ENCODE measurements around the gene SLC25A39.

Gene SLC25A39

DNA sequence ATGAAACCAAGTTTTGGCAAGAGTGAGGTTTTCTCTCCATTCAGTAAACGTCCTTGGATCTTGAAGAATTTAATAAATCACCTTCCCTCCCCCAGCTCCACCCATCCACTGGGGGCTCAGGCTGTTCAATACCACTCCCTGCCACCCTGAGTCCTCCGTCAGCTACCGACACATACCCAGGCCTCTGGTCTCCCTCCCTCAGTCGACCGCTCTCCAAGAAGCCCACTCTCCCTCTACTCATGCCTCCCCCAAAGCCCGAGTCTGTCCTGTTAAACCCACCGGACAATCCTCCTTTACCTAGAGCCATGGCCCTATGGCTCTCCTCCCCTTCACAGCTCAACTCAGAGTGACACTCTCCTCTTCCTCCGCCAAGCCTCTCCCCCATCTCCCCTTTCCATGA, 37.0 kb downstream of the SLC25A39 start:
- no peaks in the 10 kb centered on the region for H3K4me1 ChIP-seq (ENCODE audit: control insufficient read depth, insufficient read depth, low read length)
- H3K27me3 ChIP-seq (ENCODE audit: control insufficient read depth, insufficient read depth, low read length), result no peaks in the 10 kb centered on the region
- H3K9ac ChIP-seq (ENCODE audit: low read length), result no peak overlapping the region
- H3K36me3 ChIP-seq (ENCODE audit: control insufficient read depth, insufficient read depth, low read length), result no peaks in the 10 kb centered on the region
- H3K4me3 ChIP-seq (ENCODE audit: low read length), result no peak overlapping the region
- no peak overlapping the region for H3K27ac ChIP-seq (ENCODE audit: low read depth, low read length)

DNA sequence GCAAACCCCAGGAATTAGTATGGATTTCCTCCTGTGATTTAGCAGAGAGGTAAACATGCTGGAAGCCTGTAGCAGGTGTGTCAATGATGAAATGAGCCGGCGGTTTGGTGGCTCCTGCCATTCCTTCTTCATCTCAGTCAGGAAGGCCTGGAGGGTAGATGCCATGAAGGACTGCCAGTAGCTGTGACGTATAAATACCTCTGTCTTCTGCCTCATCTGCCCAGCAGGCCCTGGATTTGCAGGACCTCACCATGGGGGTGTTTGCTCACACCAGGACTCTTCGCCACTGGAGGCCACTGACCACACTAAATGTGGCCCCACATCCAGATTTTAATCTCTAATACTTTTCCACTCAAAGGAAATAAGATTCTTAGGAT, 40.6 kb downstream of the SLC25A39 start:
- Histone ChIP-seq H3K36me3 (ENCODE audit: control insufficient read depth, insufficient read depth, low read length) (no peaks in the 10 kb centered on the region), H3K9ac (ENCODE audit: low read length) (no peak overlapping the region), H3K4me1 (ENCODE audit: control insufficient read depth, insufficient read depth, low read length) (no peaks in the 10 kb centered on the region), H3K27ac (ENCODE audit: low read depth, low read length) (no peak overlapping the region), H3K4me3 (ENCODE audit: low read length) (no peak overlapping the region), H3K27me3 (ENCODE audit: control insufficient read depth, insufficient read depth, low read length) (no peaks in the 10 kb centered on the region)

DNA sequence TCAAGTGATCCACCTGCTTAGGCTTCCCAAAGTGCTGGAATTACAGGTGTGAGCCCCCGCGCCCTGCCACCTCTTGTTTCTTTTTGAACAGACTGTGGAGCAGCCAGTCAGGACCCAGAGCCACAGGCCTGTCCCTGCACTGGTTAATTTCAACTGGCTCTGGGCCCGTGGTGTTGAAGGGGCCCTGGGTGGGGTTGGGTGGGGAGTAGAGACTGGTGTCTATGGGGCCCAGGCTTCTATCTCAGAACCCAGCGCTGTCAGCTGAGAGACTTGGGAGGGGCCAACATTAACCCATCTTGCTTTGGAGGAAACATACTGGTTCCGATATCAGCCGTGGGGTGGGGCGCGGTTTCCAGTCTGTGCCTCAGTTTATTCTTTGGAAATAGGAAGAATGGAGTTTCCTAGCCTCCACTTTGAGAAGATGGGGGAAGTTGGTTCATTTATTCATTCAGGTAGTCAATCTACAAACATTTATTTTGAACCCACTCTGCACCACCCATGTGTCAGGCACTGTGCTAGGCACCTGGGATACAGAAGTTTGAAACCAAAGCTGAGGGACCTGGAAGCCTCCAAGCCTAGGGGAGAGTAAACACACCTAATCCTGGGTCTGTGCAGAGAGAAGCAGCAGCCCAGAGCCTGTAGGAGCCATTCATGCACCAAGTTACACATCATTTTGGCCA, 41.1 kb downstream of the SLC25A39 start:
- Histone ChIP-seq H3K4me3 (ENCODE audit: low read length) (no peak overlapping the region), H3K9ac (ENCODE audit: low read length) (no peak overlapping the region), H3K4me1 (ENCODE audit: control insufficient read depth, insufficient read depth, low read length) (no peaks in the 10 kb centered on the region), H3K36me3 (ENCODE audit: control insufficient read depth, insufficient read depth, low read length) (no peaks in the 10 kb centered on the region), H3K27ac (ENCODE audit: low read depth, low read length) (no peak overlapping the region), H3K27me3 (ENCODE audit: control insufficient read depth, insufficient read depth, low read length) (no peaks in the 10 kb centered on the region)

DNA sequence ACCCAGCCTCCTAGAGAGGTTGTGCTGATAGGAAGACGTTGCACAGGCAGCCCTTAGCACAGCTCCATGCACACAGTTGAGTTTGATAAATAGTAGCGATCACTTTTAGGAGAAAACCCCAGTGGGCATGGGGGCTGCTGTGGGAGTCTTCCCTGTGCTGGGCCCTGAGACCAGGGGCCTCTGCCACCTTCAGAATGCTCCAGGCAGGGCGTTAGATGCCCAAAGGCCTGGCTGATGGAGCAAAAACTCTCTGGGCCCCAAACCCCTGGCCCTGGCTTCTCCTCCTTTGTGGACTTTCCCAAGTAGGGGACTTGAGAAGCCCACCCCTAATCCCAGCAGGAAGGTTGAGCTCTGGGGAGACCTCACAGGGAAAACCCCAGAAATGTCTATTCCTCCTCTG, 42.4 kb downstream of the SLC25A39 start:
- Histone ChIP-seq H3K4me1 (ENCODE audit: control insufficient read depth, insufficient read depth, low read length) (no peaks in the 10 kb centered on the region), H3K4me3 (ENCODE audit: low read length) (no peak overlapping the region), H3K9ac (ENCODE audit: low read length) (no peak overlapping the region), H3K27me3 (ENCODE audit: control insufficient read depth, insufficient read depth, low read length) (no peaks in the 10 kb centered on the region), H3K27ac (ENCODE audit: low read depth, low read length) (no peak overlapping the region), H3K36me3 (ENCODE audit: control insufficient read depth, insufficient read depth, low read length) (no peaks in the 10 kb centered on the region)

DNA sequence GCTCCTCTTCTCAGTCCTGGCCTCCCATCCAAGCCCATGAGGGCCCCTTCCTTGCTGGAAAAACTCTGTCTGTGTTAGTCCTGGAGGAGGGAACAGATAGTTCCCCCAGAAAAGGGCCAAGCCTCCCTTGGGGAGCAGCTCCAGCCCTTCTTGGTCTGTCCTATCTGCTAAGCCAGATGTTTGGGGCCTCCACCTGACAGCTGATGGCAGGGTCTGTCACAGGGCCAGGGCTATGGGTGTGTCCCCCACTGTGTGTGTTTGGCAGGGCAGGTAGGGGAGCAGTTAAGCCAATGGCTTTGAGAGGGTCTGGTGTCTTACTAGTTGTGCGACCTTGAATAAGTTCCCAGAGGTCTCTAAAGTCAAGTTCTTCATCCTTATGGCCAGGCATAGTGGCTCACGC, 43.1 kb downstream of the SLC25A39 start:
- no peak overlapping the region for H3K27ac ChIP-seq (ENCODE audit: low read depth, low read length)
- H3K36me3 ChIP-seq (ENCODE audit: control insufficient read depth, insufficient read depth, low read length), result no peaks in the 10 kb centered on the region
- no peaks in the 10 kb centered on the region for H3K4me1 ChIP-seq (ENCODE audit: control insufficient read depth, insufficient read depth, low read length)
- no peaks in the 10 kb centered on the region for H3K27me3 ChIP-seq (ENCODE audit: control insufficient read depth, insufficient read depth, low read length)
- H3K9ac ChIP-seq (ENCODE audit: low read length), result no peak overlapping the region
- no peak overlapping the region for H3K4me3 ChIP-seq (ENCODE audit: low read length)

DNA sequence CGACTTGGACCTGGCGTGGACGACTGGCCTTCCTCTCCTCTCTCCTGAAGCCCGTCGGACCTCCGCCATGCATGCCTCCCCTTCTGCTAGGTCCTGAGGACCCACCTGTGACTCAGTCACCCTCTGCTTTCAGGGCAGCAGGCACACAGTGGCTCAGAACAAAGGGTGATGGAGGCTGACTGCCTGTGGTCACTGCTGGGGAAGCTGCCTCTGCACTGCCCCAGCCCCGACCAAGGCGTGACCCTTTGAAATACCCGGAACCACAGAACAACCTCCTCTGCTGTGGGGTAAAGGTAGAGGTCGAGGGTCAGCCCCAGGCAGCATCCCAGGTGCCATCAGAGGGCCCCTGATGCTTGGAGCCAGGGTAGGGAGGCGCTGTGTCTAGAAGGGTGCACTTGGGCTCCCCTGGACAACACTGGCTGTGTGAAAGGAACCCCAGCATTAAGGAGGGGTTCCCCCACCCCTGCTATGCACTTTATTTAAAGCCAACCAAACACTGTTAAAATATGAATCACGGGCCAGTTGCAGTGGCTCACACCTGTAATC, 44.2 kb downstream of the SLC25A39 start:
- Histone ChIP-seq H3K4me3 (ENCODE audit: low read length) (no peak overlapping the region), H3K9ac (ENCODE audit: low read length) (no peak overlapping the region), H3K36me3 (ENCODE audit: control insufficient read depth, insufficient read depth, low read length) (no peaks in the 10 kb centered on the region), H3K27ac (ENCODE audit: low read depth, low read length) (no peak overlapping the region), H3K4me1 (ENCODE audit: control insufficient read depth, insufficient read depth, low read length) (no peaks in the 10 kb centered on the region), H3K27me3 (ENCODE audit: control insufficient read depth, insufficient read depth, low read length) (no peaks in the 10 kb centered on the region)

DNA sequence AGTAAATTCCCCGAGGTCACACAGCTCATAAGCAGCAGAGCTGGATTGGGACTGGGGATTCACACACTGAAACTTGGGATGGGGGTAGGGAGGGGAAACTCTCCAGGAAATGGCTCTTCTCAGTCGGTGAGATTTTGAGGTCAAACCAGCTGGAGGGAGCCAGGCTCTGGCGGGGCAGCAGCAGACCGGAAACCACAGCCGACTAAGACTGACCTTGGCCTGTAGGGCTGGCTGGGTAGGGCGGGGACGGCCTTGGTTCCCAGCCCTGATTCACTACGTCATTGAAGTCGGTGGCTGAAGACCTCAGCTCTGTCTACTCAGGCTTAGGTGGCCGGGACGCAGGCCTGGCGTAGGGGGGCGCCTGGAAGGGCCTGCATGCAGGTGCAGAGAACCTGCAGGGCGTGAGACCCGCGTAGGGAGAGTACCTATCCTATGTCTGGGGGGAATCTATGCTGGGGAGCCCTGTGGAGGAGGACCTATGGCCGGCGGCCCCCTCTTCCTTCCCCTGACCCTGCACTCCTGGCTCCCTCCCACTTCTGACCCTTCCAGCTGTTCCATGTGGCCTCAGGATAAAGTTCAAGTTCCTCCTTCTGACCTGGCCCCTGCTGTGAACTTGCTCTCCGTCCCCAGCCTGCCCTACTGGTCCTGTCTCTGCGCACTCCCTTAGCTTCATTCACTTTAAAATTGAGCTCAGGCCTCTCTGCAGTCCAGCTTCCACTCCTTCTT, 44.8 kb downstream of the SLC25A39 start:
- Histone ChIP-seq H3K4me1 (ENCODE audit: control insufficient read depth, insufficient read depth, low read length) (no peaks in the 10 kb centered on the region), H3K9ac (ENCODE audit: low read length) (no peak overlapping the region), H3K36me3 (ENCODE audit: control insufficient read depth, insufficient read depth, low read length) (no peaks in the 10 kb centered on the region), H3K4me3 (ENCODE audit: low read length) (no peak overlapping the region), H3K27me3 (ENCODE audit: control insufficient read depth, insufficient read depth, low read length) (no peaks in the 10 kb centered on the region), H3K27ac (ENCODE audit: low read depth, low read length) (no peak overlapping the region)

DNA sequence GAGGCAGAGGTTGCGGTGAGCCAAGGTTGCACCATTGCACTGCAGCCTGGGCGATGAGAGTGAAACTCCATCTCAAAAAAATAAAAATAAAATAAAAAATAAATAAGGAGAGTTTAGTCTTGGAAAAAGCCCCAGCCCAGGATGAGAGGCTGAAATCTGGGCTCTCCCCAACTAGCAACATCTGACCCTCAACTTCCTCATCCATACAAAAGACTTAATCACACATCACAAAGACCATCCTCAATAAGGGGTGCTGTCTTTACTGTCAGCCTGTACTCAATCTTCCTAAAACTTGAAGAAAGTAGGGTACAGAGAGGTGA, 45.3 kb downstream of the SLC25A39 start:
- no peaks in the 10 kb centered on the region for H3K36me3 ChIP-seq (ENCODE audit: control insufficient read depth, insufficient read depth, low read length)
- H3K4me3 ChIP-seq (ENCODE audit: low read length), result no peak overlapping the region
- H3K27ac ChIP-seq (ENCODE audit: low read depth, low read length), result no peak overlapping the region
- H3K9ac ChIP-seq (ENCODE audit: low read length), result no peak overlapping the region
- H3K27me3 ChIP-seq (ENCODE audit: control insufficient read depth, insufficient read depth, low read length), result no peaks in the 10 kb centered on the region
- H3K4me1 ChIP-seq (ENCODE audit: control insufficient read depth, insufficient read depth, low read length), result no peaks in the 10 kb centered on the region

DNA sequence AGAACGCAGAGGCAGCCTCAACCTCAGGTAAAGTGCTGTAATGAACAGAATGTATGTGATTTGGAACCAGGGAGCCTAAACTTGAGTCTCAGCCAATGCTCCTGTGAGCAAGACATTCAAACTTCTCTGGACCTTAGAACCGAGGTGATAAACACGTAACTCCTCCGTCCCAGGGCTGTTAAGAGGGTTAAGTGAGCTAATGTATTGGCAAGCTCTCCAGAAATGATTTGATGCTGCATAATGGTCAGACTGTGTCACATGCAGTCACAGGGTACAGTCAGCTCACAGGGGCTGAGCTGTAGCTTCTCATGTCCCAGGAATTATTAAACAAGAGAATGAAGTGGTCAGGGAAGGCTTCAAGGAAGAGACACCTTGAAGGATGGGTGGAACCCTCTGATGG, 46.6 kb downstream of the SLC25A39 start:
- Histone ChIP-seq H3K27ac (ENCODE audit: low read depth, low read length) (no peak overlapping the region), H3K4me1 (ENCODE audit: control insufficient read depth, insufficient read depth, low read length) (no peaks in the 10 kb centered on the region), H3K9ac (ENCODE audit: low read length) (no peak overlapping the region), H3K4me3 (ENCODE audit: low read length) (no peak overlapping the region), H3K36me3 (ENCODE audit: control insufficient read depth, insufficient read depth, low read length) (no peaks in the 10 kb centered on the region), H3K27me3 (ENCODE audit: control insufficient read depth, insufficient read depth, low read length) (no peaks in the 10 kb centered on the region)

DNA sequence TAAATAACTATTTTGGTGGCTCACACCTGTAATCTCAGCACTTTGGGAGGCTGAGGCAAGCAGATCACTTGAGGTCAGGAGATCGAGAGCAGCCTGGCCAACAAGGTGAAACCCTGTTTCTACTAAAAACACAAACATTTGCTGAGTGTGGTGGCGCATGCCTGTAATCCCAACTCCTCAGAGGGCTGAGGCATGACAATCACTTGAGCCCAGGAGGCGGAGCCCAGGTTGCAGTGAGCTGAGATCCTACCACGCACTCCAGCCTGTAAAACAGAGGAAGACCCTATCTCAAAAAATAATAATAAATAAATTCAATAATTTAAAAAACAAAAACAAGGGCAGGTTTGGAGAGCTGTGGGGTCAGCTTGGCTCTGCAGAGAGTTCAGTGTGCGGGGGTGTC, 51.0 kb downstream of the SLC25A39 start:
- H3K27me3 ChIP-seq (ENCODE audit: control insufficient read depth, insufficient read depth, low read length), result no peaks in the 10 kb centered on the region
- no peak overlapping the region for H3K27ac ChIP-seq (ENCODE audit: low read depth, low read length)
- no peak overlapping the region for H3K4me3 ChIP-seq (ENCODE audit: low read length)
- no peaks in the 10 kb centered on the region for H3K4me1 ChIP-seq (ENCODE audit: control insufficient read depth, insufficient read depth, low read length)
- H3K9ac ChIP-seq (ENCODE audit: low read length), result no peak overlapping the region
- no peaks in the 10 kb centered on the region for H3K36me3 ChIP-seq (ENCODE audit: control insufficient read depth, insufficient read depth, low read length)

DNA sequence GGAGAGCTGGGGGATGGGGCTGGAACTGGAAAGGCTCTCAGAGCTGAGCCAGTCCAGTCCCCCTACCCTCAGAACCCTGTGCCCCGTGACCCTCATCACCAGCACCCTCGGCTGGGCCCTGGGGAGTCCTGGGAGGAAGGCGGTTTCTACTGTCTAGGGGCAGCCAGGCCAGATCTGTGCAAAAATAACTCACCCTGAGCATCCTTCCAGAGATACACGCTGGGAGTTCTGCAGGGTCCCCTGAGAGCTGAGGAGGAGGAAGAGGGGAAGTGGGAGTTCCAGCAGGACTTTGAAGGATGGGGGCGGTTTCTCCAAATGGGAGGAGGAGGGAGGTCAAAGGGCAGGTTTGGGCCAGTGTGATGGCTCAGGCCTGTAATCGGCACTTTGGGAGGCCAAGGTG, 51.7 kb downstream of the SLC25A39 start:
- H3K4me3 ChIP-seq (ENCODE audit: low read length), result no peak overlapping the region
- H3K9ac ChIP-seq (ENCODE audit: low read length), result no peak overlapping the region
- no peak overlapping the region for H3K27ac ChIP-seq (ENCODE audit: low read depth, low read length)

DNA sequence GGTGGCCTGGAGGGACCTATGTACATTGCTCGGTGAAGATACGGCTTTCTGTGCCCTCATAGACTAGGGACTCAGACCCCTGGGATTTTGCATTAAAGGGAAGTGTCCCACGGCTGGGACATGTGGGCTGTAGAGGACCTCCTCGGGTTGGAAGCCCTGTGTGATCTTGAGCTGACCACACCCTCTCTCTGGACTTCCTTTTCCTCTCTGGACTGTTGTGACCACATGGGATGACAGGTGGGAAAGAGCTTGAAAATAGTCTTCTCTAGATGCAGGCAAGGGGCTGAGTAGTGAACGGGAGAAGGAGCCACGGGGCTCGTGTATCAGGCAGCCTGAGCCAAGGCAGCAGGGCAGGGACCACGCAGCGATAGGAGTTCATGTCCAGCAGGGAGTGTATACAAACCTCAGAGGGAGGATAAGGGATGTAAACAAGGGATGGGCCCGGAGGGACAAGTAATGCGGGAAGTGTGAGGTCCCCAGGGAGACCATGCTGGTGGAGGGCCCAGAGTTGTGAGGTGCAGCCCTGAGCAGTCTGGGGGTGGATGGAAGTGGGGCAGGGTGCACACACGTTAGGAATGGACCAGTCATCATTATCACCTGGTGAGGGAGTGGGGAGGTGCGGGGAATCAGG, 52.2 kb downstream of the SLC25A39 start:
- Histone ChIP-seq H3K9ac (ENCODE audit: low read length) (no peak overlapping the region), H3K27me3 (ENCODE audit: control insufficient read depth, insufficient read depth, low read length) (no peaks in the 10 kb centered on the region), H3K4me3 (ENCODE audit: low read length) (no peak overlapping the region), H3K27ac (ENCODE audit: low read depth, low read length) (no peak overlapping the region), H3K4me1 (ENCODE audit: control insufficient read depth, insufficient read depth, low read length) (no peaks in the 10 kb centered on the region), H3K36me3 (ENCODE audit: control insufficient read depth, insufficient read depth, low read length) (no peaks in the 10 kb centered on the region)

More for the DNA sequence above, 51.7 kb downstream of the SLC25A39 start:
- Histone ChIP-seq H3K4me1 (ENCODE audit: control insufficient read depth, insufficient read depth, low read length) (no peaks in the 10 kb centered on the region), H3K27me3 (ENCODE audit: control insufficient read depth, insufficient read depth, low read length) (no peaks in the 10 kb centered on the region), H3K36me3 (ENCODE audit: control insufficient read depth, insufficient read depth, low read length) (no peaks in the 10 kb centered on the region)

Data from rectal smooth muscle tissue (tissue), 1 donor.